Endothelial cell of umbilical vein (primary cell): ENCODE results near the gene RNF11. TPM values are rescaled to one million over a fixed set of nuclear protein-coding genes. Genes with fewer than 3 reads are reported as not detected.

ENCODE experiments used
- BruUV-seq: library from RNA; stranded (reverse); fragments of 400-500 nt; replicated peaks from 2 replicates; lab custom pipeline; 2021; lab: Mats Ljungman, UMichigan
- CTCF ChIA-PET: fragments of 300-600, 350-600 bp; sonication (Branson Sonifier 250); formaldehyde crosslinking; loops from one replicate; lab custom pipeline; 2021; ENCODE audit warnings: antibody characterized with exemption, inconsistent platforms; lab: Charles Lee
- POLR2A ChIA-PET: fragments of 300-600, 350-600 bp; sonication (Branson Sonifier 250); formaldehyde crosslinking; loops from one replicate; lab custom pipeline; 2021; ENCODE audit warnings: antibody characterized with exemption, inconsistent platforms; lab: Charles Lee
- DNase-seq: peaks from one replicate; pipeline ENCODE4 v3.0.0-alpha.2; 2011; ENCODE audit warnings: low read depth, low spot score
- FAIRE-seq: peaks from 2 replicates; lab custom pipeline; 2011; peaks lifted over from hg19 to GRCh38; lab: Jason Lieb, UNC
- H2AFZ ChIP-seq: 2 replicates; pipeline ENCODE4 v1.6.0; 2012; ENCODE audit warnings: low read depth, low read length, control low read depth, inconsistent platforms
- H3K27ac ChIP-seq: 2 replicates; pipeline ENCODE4 v1.5.1; 2011; ENCODE audit warnings: low read depth, mild to moderate bottlenecking, control low read depth, low read length, moderate library complexity; ENCODE audit not compliant: insufficient read depth
- H3K27me3 ChIP-seq, 2 experiments: 2 replicates each; pipeline versions ENCODE4 v1.6.0 to v1.6.1; 2011; ENCODE audit warnings: low read length in 2 of 2, mixed read lengths in 1 of 2; ENCODE audit not compliant: control insufficient read depth in 2 of 2, insufficient read depth in 2 of 2
- H3K36me3 ChIP-seq, 2 experiments: 2 replicates in 1 of 2; 3 replicates in 1 of 2; pipeline ENCODE4 v1.5.1; 2011; ENCODE audit warnings: low read length in 2 of 2, mild to moderate bottlenecking in 1 of 2, moderate library complexity in 1 of 2; ENCODE audit not compliant: control insufficient read depth in 2 of 2, insufficient read depth in 2 of 2; ENCODE audit errors: extremely low read depth in 1 of 2
- H3K4me1 ChIP-seq: 3 replicates; pipeline ENCODE4 v1.5.1; 2011; ENCODE audit warnings: mild to moderate bottlenecking, low read length; ENCODE audit not compliant: control insufficient read depth, insufficient read depth; ENCODE audit errors: extremely low read depth
- H3K4me2 ChIP-seq: 2 replicates; pipeline ENCODE4 v1.6.1; 2011; ENCODE audit warnings: low read length, control low read depth, mixed read lengths; ENCODE audit not compliant: insufficient read depth
- H3K4me3 ChIP-seq, 3 experiments: fragments of 200-600 bp in 1 of 3; sonication (generic), shearing (Covaris generic) in 1 of 3; replicated peaks in 1 of 3; 2 replicates each; pipeline ENCODE4 v1.5.1; 2011 to 2016; ENCODE audit warnings: control low read depth in 3 of 3, low read length in 3 of 3, mild to moderate bottlenecking in 2 of 3, inconsistent platforms in 1 of 3, low read depth in 1 of 3, moderate library complexity in 1 of 3; ENCODE audit not compliant: insufficient read depth in 1 of 3
- H3K79me2 ChIP-seq: 2 replicates; pipeline ENCODE4 v1.6.0; 2012; ENCODE audit warnings: low read length, inconsistent platforms; ENCODE audit not compliant: control insufficient read depth, insufficient read depth
- H3K9ac ChIP-seq: replicated peaks from 2 replicates; pipeline ENCODE3; 2011; ENCODE audit warnings: low read length, control low read depth; ENCODE audit not compliant: insufficient read depth; ENCODE audit errors: extremely low read depth
- H3K9me1 ChIP-seq: replicated peaks from 3 replicates; pipeline ENCODE4 v1.6.0; 2011; ENCODE audit warnings: mild to moderate bottlenecking, low read length; ENCODE audit not compliant: control insufficient read depth, insufficient read depth; ENCODE audit errors: extremely low read depth
- H3K9me3 ChIP-seq: replicated peaks from 2 replicates; pipeline ENCODE4 v1.5.1; 2012; ENCODE audit warnings: low read length, inconsistent platforms; ENCODE audit not compliant: control insufficient read depth, insufficient read depth
- H4K20me1 ChIP-seq: replicated peaks from 2 replicates; pipeline ENCODE3; 2011; ENCODE audit warnings: mild to moderate bottlenecking, low read length; ENCODE audit not compliant: control insufficient read depth, insufficient read depth; ENCODE audit errors: extremely low read depth
- EZH2 ChIP-seq: IDR thresholded peaks from 2 replicates; pipeline ENCODE4 v1.6.1; 2012; ENCODE audit warnings: borderline replicate concordance, low read depth, mild to moderate bottlenecking, moderate library complexity, low read length, inconsistent platforms; ENCODE audit not compliant: severe bottlenecking
- POLR2A ChIP-seq: IDR thresholded peaks from 2 replicates; pipeline ENCODE4 v1.6.1; 2012; ENCODE audit warnings: low read depth, mild to moderate bottlenecking, control low read depth, low read length
- POLR2AphosphoS5 ChIP-seq: IDR thresholded peaks from 2 replicates; pipeline ENCODE4 v1.6.1; 2012; ENCODE audit warnings: low read depth, mild to moderate bottlenecking, control low read depth, low read length, moderate library complexity; ENCODE audit not compliant: insufficient read depth
- dilution Hi-C: fragments of 300-500 bp; cut with MboI; formaldehyde crosslinking; loops from one replicate; pipeline ENCODE4 v1.15.0; 2019; ENCODE audit warnings: low sequenced_read_pairs; ENCODE audit not compliant: extremely low pct_ligation_motif_present
- intact Hi-C: fragments of 100-400 bp; cut with micrococcal nuclease; formaldehyde crosslinking; loops from one replicate; pipeline ENCODE4 v1.10.0; 2022
- polyA plus RNA-seq, 4 experiments: library from polyadenylated mRNA; depleted of rRNA in 3 of 4; stranded (reverse) in 3 of 4; unstranded in 1 of 4; fragments of >200 nt; gene quantifications; 2 replicates each; pipeline versions ENCODE4 v1.2.1 to v1.2.3, GENCODE V29; 2011 to 2012; ENCODE audit warnings: missing spikeins in 1 of 4
- total RNA-seq: library from RNA; stranded (reverse); gene quantifications from 2 replicates; pipeline ENCODE4 v1.2.3, GENCODE V29; 2021

Gene RNF11
- total and polyA plus RNA-seq, 2 donors (not counting 3 experiments of a cell fraction or from before 2014, with no cell fraction given): 75.2 to 82.9 TPM

DNA sequence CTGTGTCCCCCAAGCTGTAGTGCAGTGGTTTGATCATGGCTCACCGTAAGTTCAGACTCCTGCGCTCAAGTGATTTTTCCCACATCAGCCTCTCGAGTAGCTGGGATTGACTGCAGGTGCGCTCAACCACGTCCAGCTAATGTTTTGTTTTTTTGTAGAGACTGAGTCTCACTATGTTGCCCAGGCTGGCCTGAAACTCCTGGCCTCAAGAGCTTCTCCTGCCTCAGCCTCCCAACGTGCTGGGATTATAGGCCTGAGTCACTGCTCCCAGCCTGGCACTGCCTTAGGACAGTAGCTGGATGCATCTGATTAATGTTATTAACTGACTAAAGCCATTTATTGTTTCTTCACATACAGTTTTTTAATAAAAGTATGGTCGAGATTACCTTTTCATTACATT is 40.2 kb downstream of the RNF11 start:
- Histone ChIP-seq H3K9me3 (no peaks in the 10 kb centered on the region), H3K4me1 (no peaks in the 10 kb centered on the region), H3K27me3 (no peaks in the 10 kb centered on the region), H3K27ac (no peak overlapping the region), H3K9ac (no peak overlapping the region), H3K79me2 (no peaks in the 10 kb centered on the region), H4K20me1 (no peaks in the 10 kb centered on the region), H2AFZ (no peak overlapping the region), H3K4me3 (no peak overlapping the region), H3K4me2 (no peak overlapping the region), H3K9me1 (no peaks in the 10 kb centered on the region), H3K36me3 (no peaks in the 10 kb centered on the region)
- ChIA-PET CTCF (interaction anchor here (1.0 to 1.7 kb wide), 2 partner anchors 18 to 20 kb away, joined by 3 to 4 read pairs; no protein-coding TSS in a partner anchor), POLR2A (no interaction called here)
- dilution Hi-C loops (no loop called here), intact Hi-C loops (no loop called here)
- no TSS peak for BruUV-seq
- no peak for DNase-seq
- no peak for FAIRE-seq
- TF ChIP-seq POLR2AphosphoS5 (no peak), EZH2 (no peak)

DNA sequence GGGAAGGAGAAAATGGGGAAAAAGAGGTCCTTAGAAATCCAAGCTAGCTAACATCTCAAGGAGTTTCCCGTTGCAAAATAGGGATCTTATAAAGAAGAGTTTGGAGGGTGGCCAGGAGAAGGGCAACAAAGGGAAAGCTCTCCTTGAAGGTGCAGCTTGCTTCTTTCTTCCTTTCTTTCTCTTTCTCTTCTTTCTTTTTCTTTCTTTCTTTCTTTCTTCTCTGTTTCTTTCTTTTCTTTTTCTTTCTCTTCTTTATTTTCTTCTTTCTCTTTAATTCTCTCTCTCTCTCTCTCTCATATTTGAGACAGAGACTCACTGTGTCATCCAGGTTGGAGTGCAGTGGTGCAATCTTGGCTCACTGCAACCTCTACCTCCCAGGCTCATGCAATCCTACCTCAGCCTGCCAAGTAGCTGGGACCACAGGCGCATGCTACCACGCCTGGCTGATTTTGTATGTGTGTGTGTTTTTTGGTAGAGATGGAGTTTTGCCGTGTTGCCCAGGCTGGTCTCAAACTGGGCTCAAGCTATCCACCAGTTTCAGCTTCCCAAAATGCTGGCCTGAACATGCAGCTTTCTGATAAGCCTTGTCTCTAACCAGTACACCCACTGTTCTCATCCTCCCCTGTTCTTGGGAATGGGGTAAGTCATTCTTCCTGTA is 44.4 kb downstream of the RNF11 start:
- no peak overlapping the region for H3K4me2 ChIP-seq
- no peaks in the 10 kb centered on the region for H3K27me3 ChIP-seq
- intact Hi-C loops: no loop called here
- TF ChIP-seq POLR2A: no peak
- no peak for DNase-seq
- no peaks in the 10 kb centered on the region for H3K79me2 ChIP-seq
- BruUV-seq: no TSS peak
- no peak overlapping the region for H2AFZ ChIP-seq
- no peak overlapping the region for H3K4me3 ChIP-seq
- POLR2A ChIA-PET: no interaction called here
- CTCF ChIA-PET: interaction anchor here (1.5 kb wide), 1 partner anchor 16 kb away, joined by 5 read pairs; no protein-coding TSS in a partner anchor
- no peaks in the 10 kb centered on the region for H3K9me3 ChIP-seq
- H3K9me1 ChIP-seq: no peaks in the 10 kb centered on the region
- H3K27ac ChIP-seq: no peak overlapping the region
- H3K9ac ChIP-seq: no peak overlapping the region
- H3K36me3 ChIP-seq: no peaks in the 10 kb centered on the region
- H4K20me1 ChIP-seq: no peaks in the 10 kb centered on the region
- dilution Hi-C loops: no loop called here
- no peak for FAIRE-seq
- peaks cover 10% of the 10 kb centered on the region for H3K4me1 ChIP-seq
